CD14-positive monocyte (primary cell): Measurements from ENCODE around the gene LRRC55. TPM values are rescaled to one million over a fixed set of nuclear protein-coding genes. Genes with fewer than 3 reads are reported as not detected.

Experiments used
- DNase-seq, 3 donors: peaks; one replicate each; pipeline ENCODE4 v3.0.0-alpha.2; 2011 to 2022
- H2AFZ ChIP-seq: 2 replicates; pipeline ENCODE4 v1.6.0; 2012; ENCODE audit warnings: mild to moderate bottlenecking, low read depth, low read length, inconsistent platforms; ENCODE audit not compliant: insufficient read depth, poor library complexity, severe bottlenecking
- H3K27ac ChIP-seq, 2 donors: 1 replicate in 1 of 2; 2 replicates in 1 of 2; pipeline ENCODE4 v1.5.1; 2012 to 2013; ENCODE audit warnings: low read length in 2 of 2, control low read depth in 1 of 2, inconsistent platforms in 1 of 2, low read depth in 1 of 2, mild to moderate bottlenecking in 1 of 2
- H3K27me3 ChIP-seq, 2 donors: one replicate each; pipeline versions ENCODE4 v1.6.0 to v1.6.1; 2011 to 2013; ENCODE audit warnings: low read length in 2 of 2; ENCODE audit not compliant: control insufficient read depth in 2 of 2, insufficient read depth in 2 of 2
- H3K36me3 ChIP-seq, 2 donors: replicated peaks in 1 of 2; 1 replicate in 1 of 2; 2 replicates in 1 of 2; pipeline versions ENCODE4 v1.5.1 to v1.6.1; 2012 to 2013; ENCODE audit warnings: low read length in 2 of 2, control low read depth in 1 of 2, inconsistent platforms in 1 of 2, mild to moderate bottlenecking in 1 of 2; ENCODE audit not compliant: insufficient read depth in 2 of 2, control insufficient read depth in 1 of 2
- H3K4me1 ChIP-seq, 2 donors: 1 replicate in 1 of 2; 2 replicates in 1 of 2; pipeline versions ENCODE4 v1.5.1 to v1.6.1; 2012 to 2013; ENCODE audit warnings: low read length in 2 of 2, control low read depth in 1 of 2, inconsistent platforms in 1 of 2, mild to moderate bottlenecking in 1 of 2, moderate library complexity in 1 of 2; ENCODE audit not compliant: insufficient read depth in 2 of 2, control insufficient read depth in 1 of 2
- H3K4me2 ChIP-seq: replicated peaks from 2 replicates; pipeline ENCODE3; 2012; ENCODE audit warnings: low read length, moderate library complexity, mild to moderate bottlenecking; ENCODE audit not compliant: poor library complexity, severe bottlenecking; ENCODE audit errors: extremely low read depth
- H3K4me3 ChIP-seq, 3 experiments: fragments of 200-600 bp in 1 of 3; sonication (generic) in 1 of 3; replicated peaks in 1 of 3; 1 replicate in 2 of 3; 2 replicates in 1 of 3; pipeline ENCODE4 v1.5.1; 2011 to 2013; ENCODE audit warnings: low read length in 3 of 3, mild to moderate bottlenecking in 3 of 3, control low read depth in 2 of 3, low read depth in 2 of 3, inconsistent platforms in 1 of 3, moderate library complexity in 1 of 3
- H3K79me2 ChIP-seq: 2 replicates; pipeline ENCODE4 v1.6.0; 2012; ENCODE audit warnings: mild to moderate bottlenecking, control low read depth, inconsistent platforms, low read length, moderate library complexity; ENCODE audit not compliant: insufficient read depth
- H3K9ac ChIP-seq: 2 replicates; pipeline ENCODE4 v1.6.0; 2017; ENCODE audit warnings: low read length, mild to moderate bottlenecking; ENCODE audit not compliant: insufficient read depth, poor library complexity, severe bottlenecking
- H3K9me3 ChIP-seq, 2 donors: replicated peaks in 1 of 2; 1 replicate in 1 of 2; 2 replicates in 1 of 2; pipeline versions ENCODE4 v1.5.1 to v1.6.1; 2012 to 2013; ENCODE audit warnings: low read length in 2 of 2, control low read depth in 1 of 2; ENCODE audit not compliant: control insufficient read depth in 1 of 2, insufficient read depth in 1 of 2
- H4K20me1 ChIP-seq: 2 replicates; pipeline ENCODE4 v1.6.0; 2012; ENCODE audit warnings: mild to moderate bottlenecking, low read length, control low read depth, moderate library complexity; ENCODE audit not compliant: insufficient read depth
- H3K27ac Mint-ChIP-seq, 7 donors: one replicate each; pipeline ENCODE4 v1.8.0; 2020; ENCODE audit warnings: mild to moderate bottlenecking in 7 of 7, mixed read lengths in 7 of 7, moderate library complexity in 6 of 7, inconsistent platforms in 2 of 7
- H3K27me3 Mint-ChIP-seq, 3 donors: one replicate each; pipeline ENCODE4 v1.8.0; 2021 to 2022; ENCODE audit warnings: low read depth in 3 of 3, mild to moderate bottlenecking in 3 of 3, mixed read lengths in 3 of 3, moderate library complexity in 3 of 3, inconsistent platforms in 1 of 3
- H3K36me3 Mint-ChIP-seq, 2 donors: one replicate each; pipeline ENCODE4 v1.8.0; 2020; ENCODE audit warnings: mixed read lengths in 2 of 2, inconsistent platforms in 1 of 2, mild to moderate bottlenecking in 1 of 2
- H3K4me1 Mint-ChIP-seq: one replicate; pipeline ENCODE4 v1.8.0; 2020; ENCODE audit warnings: mild to moderate bottlenecking, mixed read lengths
- H3K4me3 Mint-ChIP-seq, 2 donors: one replicate each; pipeline ENCODE4 v1.8.0; 2020; ENCODE audit warnings: mild to moderate bottlenecking in 2 of 2, mixed read lengths in 2 of 2, moderate library complexity in 1 of 2
- H3K9me3 Mint-ChIP-seq, 7 donors: one replicate each; pipeline ENCODE4 v1.8.0; 2020 to 2022; ENCODE audit warnings: mixed read lengths in 7 of 7, mild to moderate bottlenecking in 6 of 7, moderate library complexity in 6 of 7, inconsistent platforms in 2 of 7
- CTCF ChIP-seq: fragments of 200-600 bp; IDR thresholded peaks from one replicate; pipeline ENCODE4 v1.8.0; 2022; ENCODE audit warnings: antibody characterized with exemption, mild to moderate bottlenecking
- WGBS: methylation state at CpG from one replicate; pipeline ENCODE4 v1.1.5; 2013; ENCODE audit warnings: missing lambda C conversion rate; ENCODE audit not compliant: insufficient coverage; 5-methylcytosine and 5-hydroxymethylcytosine counted together
- intact Hi-C, 2 donors: fragments of 100-400 bp; cut with micrococcal nuclease; formaldehyde crosslinking; loops; one replicate each; pipeline versions ENCODE4 v1.15.0 to v1.15.1; 2023
- polyA plus RNA-seq, 3 donors: library from polyadenylated mRNA; depleted of rRNA in 1 of 3; unstranded in 2 of 3; stranded (reverse) in 1 of 3; fragments of 300-500 nt in 2 of 3; fragments of >200 nt in 1 of 3; fragmentation: Illumina TruSeq in 2 of 3; gene quantifications; 1 replicate in 2 of 3; 2 replicates in 1 of 3; pipeline ENCODE4 v1.2.3, GENCODE V29; 2012 to 2021

LRRC55 gene
- polyA plus RNA-seq, 3 donors = not detected

- Histone ChIP-seq H3K36me3 (no peaks in the 10 kb centered on the region), H4K20me1 (no peaks in the 10 kb centered on the region), H3K4me2 (no peak overlapping the region), H3K79me2 (no peaks in the 10 kb centered on the region), H2AFZ (no peak overlapping the region), H3K9ac (no peak overlapping the region), H3K9me3 (no peaks in the 10 kb centered on the region), H3K4me3 (no peak overlapping the region), H3K27me3 (peaks cover 0 to 2% of the 10 kb centered on the region in 2 donors), H3K27ac (no peak overlapping the region), H3K4me1 (no peaks in the 10 kb centered on the region)
- no peak overlapping the region for H3K4me3 Mint-ChIP-seq
- peaks cover 0 to 2% (median 0%) of the 10 kb centered on the region in 7 donors for H3K9me3 Mint-ChIP-seq
- peaks cover 7 to 16% (median 16%) of the 10 kb centered on the region in 3 donors for H3K27me3 Mint-ChIP-seq
- DNase-seq = no peak
- intact Hi-C loops = no loop called here
- H3K27ac Mint-ChIP-seq = no peak overlapping the region
- TF ChIP-seq CTCF = no peak
- H3K36me3 Mint-ChIP-seq = no peaks in the 10 kb centered on the region
- WGBS = 20% methylated on average over 1 of the region's 1 CpG
- H3K4me1 Mint-ChIP-seq = peaks cover 4% of the 10 kb centered on the region
Observed at GRCh38 chr11:57155400-57155799, 26.4 kb upstream of the LRRC55 start.

GRCh38 chr11:57155838-57156607 is 25.7 kb upstream of the LRRC55 start:
- Histone ChIP-seq H3K4me1 (no peaks in the 10 kb centered on the region), H2AFZ (no peak overlapping the region), H3K27me3 (peaks cover 0 to 2% of the 10 kb centered on the region in 2 donors), H3K36me3 (no peaks in the 10 kb centered on the region), H4K20me1 (no peaks in the 10 kb centered on the region), H3K9me3 (no peaks in the 10 kb centered on the region), H3K4me2 (no peak overlapping the region), H3K9ac (no peak overlapping the region), H3K27ac (no peak overlapping the region), H3K4me3 (no peak overlapping the region), H3K79me2 (no peaks in the 10 kb centered on the region)
- peak overlapping the region in 1 of 7 donors; percentile 4 for H3K27ac Mint-ChIP-seq
- H3K4me3 Mint-ChIP-seq = no peak overlapping the region
- no peak for DNase-seq
- no peaks in the 10 kb centered on the region for H3K36me3 Mint-ChIP-seq
- peaks cover 4% of the 10 kb centered on the region for H3K4me1 Mint-ChIP-seq
- peaks cover 0 to 2% (median 0%) of the 10 kb centered on the region in 7 donors for H3K9me3 Mint-ChIP-seq
- H3K27me3 Mint-ChIP-seq = peaks cover 8 to 16% (median 16%) of the 10 kb centered on the region in 3 donors
- 35% methylated on average over 5 of the region's 10 CpGs for WGBS
- intact Hi-C loops = no loop called here
- TF ChIP-seq CTCF = no peak
